Fibroblast of lung (primary cell): ENCODE measurements around the gene CHCHD6. TPM values are rescaled to one million over a fixed set of nuclear protein-coding genes. Genes with fewer than 3 reads are reported as not detected.

ENCODE experiments used
- DNase-seq, 2 donors: peaks; one replicate each; pipeline versions ENCODE4 v3.0.0 to v3.0.0-alpha.2; 2010; ENCODE audit warnings: low read depth in 2 of 2
- H2AFZ ChIP-seq: 2 replicates; pipeline ENCODE4 v1.5.1; 2012; ENCODE audit warnings: low read length, control low read depth, inconsistent platforms
- H3K27ac ChIP-seq: 2 replicates; pipeline ENCODE4 v1.5.1; 2011; ENCODE audit warnings: low read length, control low read depth; ENCODE audit not compliant: insufficient read depth
- H3K27me3 ChIP-seq: 2 replicates; pipeline ENCODE4 v1.5.1; 2011; ENCODE audit warnings: mild to moderate bottlenecking, low read length; ENCODE audit not compliant: control insufficient read depth, insufficient read depth
- H3K36me3 ChIP-seq: 2 replicates; pipeline ENCODE4 v1.5.1; 2011; ENCODE audit warnings: low read length; ENCODE audit not compliant: control insufficient read depth, insufficient read depth
- H3K4me1 ChIP-seq: 2 replicates; pipeline ENCODE4 v1.5.1; 2011; ENCODE audit warnings: low read length; ENCODE audit not compliant: control insufficient read depth, insufficient read depth; ENCODE audit errors: extremely low read depth
- H3K4me2 ChIP-seq: 2 replicates; pipeline ENCODE4 v1.5.1; 2011; ENCODE audit warnings: low read length, control low read depth; ENCODE audit not compliant: insufficient read depth; ENCODE audit errors: extremely low read depth
- H3K4me3 ChIP-seq, 4 experiments: fragments of 200-600 bp in 1 of 4; sonication (generic) in 1 of 4; replicated peaks in 1 of 4; 2 replicates each; pipeline ENCODE4 v1.5.1; 2011 to 2016; ENCODE audit warnings: low read length in 4 of 4, low read depth in 3 of 4, mild to moderate bottlenecking in 3 of 4, control low read depth in 2 of 4, inconsistent platforms in 1 of 4, mixed read lengths in 1 of 4; ENCODE audit not compliant: insufficient read depth in 1 of 4; ENCODE audit errors: control extremely low read depth in 1 of 4
- H3K79me2 ChIP-seq: 2 replicates; pipeline ENCODE4 v1.5.1; 2012; ENCODE audit warnings: mild to moderate bottlenecking, low read length, inconsistent platforms; ENCODE audit not compliant: control insufficient read depth, insufficient read depth
- H3K9ac ChIP-seq: 2 replicates; pipeline ENCODE4 v1.5.1; 2011; ENCODE audit warnings: mild to moderate bottlenecking, low read length, control low read depth; ENCODE audit not compliant: insufficient read depth
- H3K9me3 ChIP-seq: 2 replicates; pipeline ENCODE4 v1.5.1; 2012; ENCODE audit warnings: low read depth, low read length; ENCODE audit not compliant: control insufficient read depth, insufficient read depth
- H4K20me1 ChIP-seq: 2 replicates; pipeline ENCODE4 v1.5.1; 2011; ENCODE audit warnings: low read length; ENCODE audit not compliant: control insufficient read depth, insufficient read depth; ENCODE audit errors: extremely low read depth
- EZH2 ChIP-seq: IDR thresholded peaks from 2 replicates; pipeline ENCODE4 v1.5.1; 2012; ENCODE audit warnings: low read length, control low read depth, mild to moderate bottlenecking; ENCODE audit errors: missing control alignments
- polyA plus RNA-seq, 2 donors: library from polyadenylated mRNA; depleted of rRNA in 1 of 2; stranded (reverse) in 1 of 2; unstranded in 1 of 2; fragments of >200 nt; gene quantifications; 2 replicates each; pipeline ENCODE4 v1.2.1, GENCODE V29; 2011 to 2012; ENCODE audit warnings: missing spikeins in 1 of 2
- total RNA-seq: library from RNA; depleted of rRNA; stranded (reverse); fragments of >200 nt; gene quantifications from 2 replicates; pipeline ENCODE4 v1.2.1, GENCODE V29; 2014
- TF ChIP-seq, protein P1 (sequence below), 2 donors: IDR thresholded peaks in 1 of 2; conservative IDR thresholded peaks in 1 of 2; 1 replicate in 1 of 2; 2 replicates in 1 of 2; pipeline ENCODE4 v1.5.1; 2011 to 2012; ENCODE audit warnings: low read length in 2 of 2, control low read depth in 1 of 2, inconsistent platforms in 1 of 2, low read depth in 1 of 2, mild to moderate bottlenecking in 1 of 2

The CHCHD6 gene
- total and polyA plus RNA-seq, 2 donors (not counting 1 experiment from before 2014, with no cell fraction given): 9.5 to 11.1 TPM

DNA sequence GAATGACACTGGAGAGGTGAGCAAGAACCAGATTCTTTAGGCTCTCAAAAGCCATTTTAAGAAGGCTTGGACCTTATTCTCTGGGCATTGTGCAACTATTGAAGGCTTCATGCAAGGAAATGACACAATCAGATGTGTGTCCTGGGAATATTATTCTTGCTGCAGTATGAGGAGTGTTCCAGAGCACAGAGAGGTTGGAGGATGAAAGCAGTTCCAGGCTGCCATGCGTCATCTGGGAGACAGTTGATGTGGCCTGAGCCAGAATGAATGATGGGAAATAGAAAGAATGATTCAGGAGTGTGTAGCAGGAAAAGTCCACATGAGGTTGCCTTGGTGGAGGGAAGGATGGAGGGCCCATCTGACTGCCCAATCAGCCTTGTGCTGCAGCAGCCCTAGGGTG is 123.1 kb downstream of the CHCHD6 start:
- Histone ChIP-seq H3K4me3 (no peak overlapping the region), H3K27ac (no peak overlapping the region), H3K27me3 (no peaks in the 10 kb centered on the region), H3K4me2 (no peak overlapping the region), H3K9ac (no peak overlapping the region), H3K36me3 (no peaks in the 10 kb centered on the region), H3K79me2 (no peaks in the 10 kb centered on the region), H3K4me1 (no peaks in the 10 kb centered on the region), H3K9me3 (no peaks in the 10 kb centered on the region), H4K20me1 (no peaks in the 10 kb centered on the region), H2AFZ (no peak overlapping the region)
- no peak for DNase-seq
- TF ChIP-seq EZH2: no peak
- TF ChIP-seq, protein P1, sequence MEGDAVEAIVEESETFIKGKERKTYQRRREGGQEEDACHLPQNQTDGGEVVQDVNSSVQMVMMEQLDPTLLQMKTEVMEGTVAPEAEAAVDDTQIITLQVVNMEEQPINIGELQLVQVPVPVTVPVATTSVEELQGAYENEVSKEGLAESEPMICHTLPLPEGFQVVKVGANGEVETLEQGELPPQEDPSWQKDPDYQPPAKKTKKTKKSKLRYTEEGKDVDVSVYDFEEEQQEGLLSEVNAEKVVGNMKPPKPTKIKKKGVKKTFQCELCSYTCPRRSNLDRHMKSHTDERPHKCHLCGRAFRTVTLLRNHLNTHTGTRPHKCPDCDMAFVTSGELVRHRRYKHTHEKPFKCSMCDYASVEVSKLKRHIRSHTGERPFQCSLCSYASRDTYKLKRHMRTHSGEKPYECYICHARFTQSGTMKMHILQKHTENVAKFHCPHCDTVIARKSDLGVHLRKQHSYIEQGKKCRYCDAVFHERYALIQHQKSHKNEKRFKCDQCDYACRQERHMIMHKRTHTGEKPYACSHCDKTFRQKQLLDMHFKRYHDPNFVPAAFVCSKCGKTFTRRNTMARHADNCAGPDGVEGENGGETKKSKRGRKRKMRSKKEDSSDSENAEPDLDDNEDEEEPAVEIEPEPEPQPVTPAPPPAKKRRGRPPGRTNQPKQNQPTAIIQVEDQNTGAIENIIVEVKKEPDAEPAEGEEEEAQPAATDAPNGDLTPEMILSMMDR (conservative IDR thresholded peaks at IDR 0.05 in 1 of 2, IDR thresholded peaks at IDR 0.05 in 1 of 2; ENCODE audit: low read depth in 1 of 2, low read length in 2 of 2): no peak

DNA sequence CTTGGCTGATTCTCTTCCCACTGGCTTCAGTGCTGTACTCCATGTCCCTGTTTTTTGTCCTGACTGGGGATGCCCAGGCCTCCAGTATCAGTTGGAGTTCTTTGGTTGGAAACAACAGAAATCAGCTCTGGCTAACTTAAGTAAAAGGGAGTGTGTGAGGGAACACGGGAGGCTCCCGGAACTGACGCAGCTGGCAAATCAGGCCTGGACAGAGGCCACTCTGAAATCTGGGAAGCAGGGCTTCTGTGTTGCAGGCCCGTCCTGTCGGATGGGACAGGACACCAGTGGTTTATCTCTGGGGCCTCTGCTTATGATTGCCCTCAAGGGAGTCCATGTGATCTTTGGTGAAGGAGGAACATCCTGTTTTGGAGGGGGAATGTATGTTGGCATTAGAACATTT is 124.3 kb downstream of the CHCHD6 start:
- H3K9ac ChIP-seq: no peak overlapping the region
- H3K9me3 ChIP-seq: no peaks in the 10 kb centered on the region
- no peaks in the 10 kb centered on the region for H3K4me1 ChIP-seq
- H3K4me2 ChIP-seq: no peak overlapping the region
- H2AFZ ChIP-seq: no peak overlapping the region
- no peak overlapping the region for H3K4me3 ChIP-seq
- no peaks in the 10 kb centered on the region for H4K20me1 ChIP-seq
- no peak for TF ChIP-seq EZH2
- TF ChIP-seq, protein P1 (conservative IDR thresholded peaks at IDR 0.05 in 1 of 2, IDR thresholded peaks at IDR 0.05 in 1 of 2; ENCODE audit: low read depth in 1 of 2, low read length in 2 of 2): no peak
- H3K79me2 ChIP-seq: no peaks in the 10 kb centered on the region
- no peaks in the 10 kb centered on the region for H3K27me3 ChIP-seq
- no peak for DNase-seq
- H3K27ac ChIP-seq: no peak overlapping the region
- no peaks in the 10 kb centered on the region for H3K36me3 ChIP-seq

DNA sequence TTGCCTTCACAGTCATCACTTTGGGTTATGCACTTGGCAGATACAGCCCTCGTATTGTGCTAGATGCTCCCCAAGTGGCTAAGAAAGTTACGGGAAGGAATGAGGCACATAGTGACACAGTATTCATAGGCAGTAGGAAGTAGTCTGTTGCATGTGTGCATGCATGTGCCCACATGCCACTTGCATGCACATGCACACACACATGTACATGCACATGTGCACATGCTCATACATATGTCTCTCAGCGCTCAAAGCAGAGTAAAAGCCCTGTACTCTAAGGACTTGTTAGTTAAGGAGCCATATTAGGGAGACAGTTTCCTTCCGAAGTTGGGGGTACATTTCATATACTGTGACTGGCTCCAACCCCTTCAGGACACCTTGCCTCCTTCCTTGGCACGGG is 128.9 kb downstream of the CHCHD6 start:
- Histone ChIP-seq H3K27ac (no peak overlapping the region), H3K4me2 (no peak overlapping the region), H3K4me1 (peaks cover 2% of the 10 kb centered on the region), H3K36me3 (no peaks in the 10 kb centered on the region), H3K79me2 (no peaks in the 10 kb centered on the region), H2AFZ (no peak overlapping the region), H3K4me3 (no peak overlapping the region), H4K20me1 (no peaks in the 10 kb centered on the region), H3K9ac (no peak overlapping the region), H3K27me3 (no peaks in the 10 kb centered on the region), H3K9me3 (no peaks in the 10 kb centered on the region)
- DNase-seq: no peak
- no peak for TF ChIP-seq EZH2
- TF ChIP-seq, protein P1 (conservative IDR thresholded peaks at IDR 0.05 in 1 of 2, IDR thresholded peaks at IDR 0.05 in 1 of 2; ENCODE audit: low read depth in 1 of 2, low read length in 2 of 2): no peak
